ENCODE results near the gene SYP.

DNA sequence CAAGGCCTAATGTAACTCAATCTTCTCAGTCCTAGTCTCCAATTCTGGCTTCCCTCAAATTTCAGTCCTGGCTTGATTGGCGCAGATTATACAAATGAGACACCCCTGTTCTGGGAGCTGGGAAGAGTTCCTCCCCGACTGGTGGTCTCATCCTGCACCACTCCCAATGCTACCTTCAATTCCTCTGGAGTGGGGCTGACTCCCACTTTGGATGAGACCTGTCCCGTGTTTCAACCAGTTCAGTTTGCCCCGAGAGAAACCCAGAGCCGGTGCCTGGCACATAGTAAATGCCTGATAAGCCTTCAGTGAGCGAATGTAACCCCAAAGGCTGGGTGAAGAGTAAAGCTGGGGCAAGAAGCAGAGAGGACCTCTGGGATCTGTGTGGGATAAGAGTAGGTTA lies 4.0 kb upstream of the SYP start:
- TF ChIP-seq TCF12 (IDR thresholded peaks at IDR 0.05) (no peak), CTCF (IDR thresholded peaks at IDR 0.05) (no peak), NRF1 (IDR thresholded peaks at IDR 0.05; ENCODE audit: low read depth, low read length) (no peak), RFX5 (IDR thresholded peaks at IDR 0.05; ENCODE audit: low read length) (no peak), RAD21 (IDR thresholded peaks at IDR 0.05; ENCODE audit: low read length) (no peak), SMC3 (IDR thresholded peaks at IDR 0.05; ENCODE audit: low read depth, low read length) (no peak)
- TF ChIP-seq, protein P1, sequence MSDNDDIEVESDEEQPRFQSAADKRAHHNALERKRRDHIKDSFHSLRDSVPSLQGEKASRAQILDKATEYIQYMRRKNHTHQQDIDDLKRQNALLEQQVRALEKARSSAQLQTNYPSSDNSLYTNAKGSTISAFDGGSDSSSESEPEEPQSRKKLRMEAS (IDR thresholded peaks at IDR 0.05; ENCODE audit: low read depth), result no peak

Data from SK-N-SH (cell line).